HEK293 (cell line): ENCODE results near the gene VSTM2B.

Source experiments
- CTCF ChIP-seq: fragments of 450-650 bp; formaldehyde crosslinking; IDR thresholded peaks from 2 replicates; pipeline ENCODE4 v1.5.1; 2016; ENCODE audit warnings: missing biosample characterization, missing genetic modification characterization
- EGR2 ChIP-seq: fragments of 450-650 bp; formaldehyde crosslinking; IDR thresholded peaks from 2 replicates; pipeline ENCODE4 v1.5.1; 2016; ENCODE audit warnings: low read depth, missing biosample characterization, missing genetic modification characterization
- MYNN ChIP-seq: fragments of 450-650 bp; formaldehyde crosslinking; IDR thresholded peaks from 2 replicates; pipeline ENCODE4 v1.5.1; 2016; ENCODE audit warnings: missing biosample characterization, missing genetic modification characterization, borderline replicate concordance
- ZNF274 ChIP-seq, 2 experiments: fragments of 200-500 bp in 1 of 2; fragments of 450-650 bp in 1 of 2; sonication (Bioruptor generic) in 1 of 2; formaldehyde crosslinking in 1 of 2; IDR thresholded peaks; 2 replicates each; pipeline versions ENCODE4 v1.5.1 to v1.6.1; 2014 to 2016; ENCODE audit warnings: borderline replicate concordance in 1 of 2, inconsistent platforms in 1 of 2, low read length in 1 of 2, missing biosample characterization in 1 of 2, missing genetic modification characterization in 1 of 2
- ZNF324 ChIP-seq: fragments of 450-650 bp; formaldehyde crosslinking; IDR thresholded peaks from 2 replicates; pipeline ENCODE4 v1.5.1; 2016; ENCODE audit warnings: missing biosample characterization, missing genetic modification characterization
- ZNF548 ChIP-seq: fragments of 450-650 bp; formaldehyde crosslinking; IDR thresholded peaks from 2 replicates; pipeline ENCODE4 v1.5.1; 2016; ENCODE audit warnings: missing biosample characterization, missing genetic modification characterization
- TF ChIP-seq, protein P1 (sequence below): fragments of 450-650 bp; formaldehyde crosslinking; IDR thresholded peaks from 2 replicates; pipeline ENCODE4 v1.5.1; 2016; ENCODE audit warnings: missing biosample characterization, missing genetic modification characterization

DNA sequence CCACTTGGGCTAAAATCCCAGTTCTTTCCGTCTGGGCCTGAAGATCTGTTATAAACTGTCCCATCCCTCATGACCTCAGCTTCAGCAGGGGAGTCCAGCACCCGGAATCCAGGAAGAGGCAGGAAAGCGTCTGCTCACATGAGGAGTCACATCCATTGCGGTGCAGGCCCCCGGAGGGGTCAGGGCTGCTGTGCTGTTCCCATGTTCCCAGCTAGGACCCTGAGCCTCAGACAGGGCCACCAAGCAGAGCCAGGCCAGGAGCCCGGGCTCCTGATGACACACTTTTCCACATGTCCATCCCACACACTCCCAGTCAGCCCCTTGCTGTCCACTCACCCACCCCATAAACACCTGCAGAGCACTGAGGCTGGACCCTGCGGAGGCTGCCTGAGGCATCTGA, 45.3 kb upstream of the VSTM2B start:
- TF ChIP-seq CTCF (tag by site-specific recombination) (no peak), EGR2 (tag by site-specific recombination) (no peak), ZNF274 (IDR thresholded peaks at IDR 0.05; ENCODE audit: low read length) (no peak), ZNF274 (tag by site-specific recombination; IDR thresholded peaks at IDR 0.05; ENCODE audit: borderline replicate concordance) (no peak), ZNF324 (no peak), ZNF548 (tag by site-specific recombination) (no peak), MYNN (tag by site-specific recombination) (no peak)
- TF ChIP-seq, protein P1, sequence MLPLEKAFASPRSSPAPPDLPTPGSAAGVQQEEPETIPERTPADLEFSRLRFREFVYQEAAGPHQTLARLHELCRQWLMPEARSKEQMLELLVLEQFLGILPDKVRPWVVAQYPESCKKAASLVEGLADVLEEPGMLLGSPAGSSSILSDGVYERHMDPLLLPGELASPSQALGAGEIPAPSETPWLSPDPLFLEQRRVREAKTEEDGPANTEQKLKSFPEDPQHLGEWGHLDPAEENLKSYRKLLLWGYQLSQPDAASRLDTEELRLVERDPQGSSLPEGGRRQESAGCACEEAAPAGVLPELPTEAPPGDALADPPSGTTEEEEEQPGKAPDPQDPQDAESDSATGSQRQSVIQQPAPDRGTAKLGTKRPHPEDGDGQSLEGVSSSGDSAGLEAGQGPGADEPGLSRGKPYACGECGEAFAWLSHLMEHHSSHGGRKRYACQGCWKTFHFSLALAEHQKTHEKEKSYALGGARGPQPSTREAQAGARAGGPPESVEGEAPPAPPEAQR, result no peak
